ENCODE data around the gene ELP4.

The ELP4 gene

GRCh38 chr11:31780078-31780477, 270.5 kb downstream of the ELP4 start:
- no peak overlapping the region for H3K9ac ChIP-seq (ENCODE audit: low read length)
- no peaks in the 10 kb centered on the region for H3F3A ChIP-seq (ENCODE audit: insufficient read depth)
- H3K4me2 ChIP-seq (ENCODE audit: low read depth, low read length, poor library complexity, severe bottlenecking), result no peak overlapping the region
- H3K9me2 ChIP-seq (replicated peaks; ENCODE audit: insufficient read depth, low read length), result no peaks in the 10 kb centered on the region
- TF ChIP-seq CTCF (IDR thresholded peaks at IDR 0.05; ENCODE audit: insufficient read depth, low read length, poor library complexity, severe bottlenecking) (no peak), EZH2phosphoT487 (conservative IDR thresholded peaks at IDR 0.05; ENCODE audit: low read length) (no peak)
- H3K36me3 ChIP-seq (ENCODE audit: low read length), result no peaks in the 10 kb centered on the region
- no peaks in the 10 kb centered on the region for H3K79me2 ChIP-seq (ENCODE audit: insufficient read depth, low read length)
- H3K9me3 ChIP-seq (ENCODE audit: insufficient read depth, low read length), result no peaks in the 10 kb centered on the region
- H2AFZ ChIP-seq (ENCODE audit: low read depth, low read length, severe bottlenecking), result no peak overlapping the region
- H3K4me3 ChIP-seq (ENCODE audit: insufficient read depth, low read length, poor library complexity, severe bottlenecking), result no peak overlapping the region
- no peaks in the 10 kb centered on the region for H4K20me1 ChIP-seq (ENCODE audit: low read depth, low read length)
- no peaks in the 10 kb centered on the region for H3K27me3 ChIP-seq (ENCODE audit: low read length)
- H3K27ac ChIP-seq (ENCODE audit: low read depth, low read length), result no peak overlapping the region

GRCh38 chr11:31780480-31780971, 271.0 kb downstream of the ELP4 start:
- Histone ChIP-seq H3K4me2 (ENCODE audit: low read depth, low read length, poor library complexity, severe bottlenecking) (no peak overlapping the region), H3K9me2 (replicated peaks; ENCODE audit: insufficient read depth, low read length) (no peaks in the 10 kb centered on the region), H3K4me3 (ENCODE audit: insufficient read depth, low read length, poor library complexity, severe bottlenecking) (no peak overlapping the region), H4K20me1 (ENCODE audit: low read depth, low read length) (no peaks in the 10 kb centered on the region), H2AFZ (ENCODE audit: low read depth, low read length, severe bottlenecking) (no peak overlapping the region), H3K79me2 (ENCODE audit: insufficient read depth, low read length) (no peaks in the 10 kb centered on the region), H3K9ac (ENCODE audit: low read length) (no peak overlapping the region), H3K36me3 (ENCODE audit: low read length) (no peaks in the 10 kb centered on the region), H3K9me3 (ENCODE audit: insufficient read depth, low read length) (no peaks in the 10 kb centered on the region), H3F3A (ENCODE audit: insufficient read depth) (no peaks in the 10 kb centered on the region), H3K27ac (ENCODE audit: low read depth, low read length) (no peak overlapping the region), H3K27me3 (ENCODE audit: low read length) (no peaks in the 10 kb centered on the region)
- no peak for TF ChIP-seq CTCF (IDR thresholded peaks at IDR 0.05; ENCODE audit: insufficient read depth, low read length, poor library complexity, severe bottlenecking)
- TF ChIP-seq EZH2phosphoT487 (conservative IDR thresholded peaks at IDR 0.05; ENCODE audit: low read length), result no peak

- Histone ChIP-seq H3K9ac (ENCODE audit: low read length) (no peak overlapping the region), H2AFZ (ENCODE audit: low read depth, low read length, severe bottlenecking) (no peak overlapping the region), H3K79me2 (ENCODE audit: insufficient read depth, low read length) (no peaks in the 10 kb centered on the region), H4K20me1 (ENCODE audit: low read depth, low read length) (no peaks in the 10 kb centered on the region), H3K9me3 (ENCODE audit: insufficient read depth, low read length) (no peaks in the 10 kb centered on the region), H3K27ac (ENCODE audit: low read depth, low read length) (no peak overlapping the region), H3K36me3 (ENCODE audit: low read length) (no peaks in the 10 kb centered on the region), H3K27me3 (ENCODE audit: low read length) (no peaks in the 10 kb centered on the region), H3K4me3 (ENCODE audit: insufficient read depth, low read length, poor library complexity, severe bottlenecking) (no peak overlapping the region), H3K9me2 (replicated peaks; ENCODE audit: insufficient read depth, low read length) (no peaks in the 10 kb centered on the region), H3K4me2 (ENCODE audit: low read depth, low read length, poor library complexity, severe bottlenecking) (no peak overlapping the region), H3F3A (ENCODE audit: insufficient read depth) (no peaks in the 10 kb centered on the region)
- TF ChIP-seq CTCF (IDR thresholded peaks at IDR 0.05; ENCODE audit: insufficient read depth, low read length, poor library complexity, severe bottlenecking) (no peak), EZH2phosphoT487 (conservative IDR thresholded peaks at IDR 0.05; ENCODE audit: low read length) (no peak)
Measured at GRCh38 chr11:31782257-31782656, 272.7 kb downstream of the ELP4 start.

Measured in SU-DHL-6 (cell line).